ENCODE measurements around the gene ATN1. TPM values are rescaled to one million over a fixed set of nuclear protein-coding genes. Genes with fewer than 3 reads are reported as not detected.

Gene ATN1
- polyA plus RNA-seq, 1 experiment = 15.9 TPM

GRCh38 chr12:6951551-6952120, 23.9 kb downstream of the ATN1 start:
- no peak overlapping the region for H3K4me3 ChIP-seq (ENCODE audit: low read depth, low read length)
- peaks cover under 1% of the 10 kb centered on the region for H3K36me3 ChIP-seq (ENCODE audit: control insufficient read depth, insufficient read depth, low read length)
- ChIA-PET POLR2A (no interaction called here), CTCF (interaction anchor here (0.6 to 1.6 kb wide), 2 partner anchors 10 kb away, joined by 4 to 7 read pairs; no protein-coding TSS in a partner anchor)
- no peaks in the 10 kb centered on the region for H3K27me3 ChIP-seq (ENCODE audit: control insufficient read depth, insufficient read depth, low read length)
- no peak for DNase-seq (ENCODE audit: low read depth)
- TF ChIP-seq CTCF (IDR thresholded peaks at IDR 0.05; ENCODE audit: insufficient read depth, low read depth, low read length) = no peak

- Histone ChIP-seq H3K27me3 (ENCODE audit: control insufficient read depth, insufficient read depth, low read length) (no peaks in the 10 kb centered on the region), H3K36me3 (ENCODE audit: control insufficient read depth, insufficient read depth, low read length) (no peaks in the 10 kb centered on the region), H3K4me3 (ENCODE audit: low read depth, low read length) (no peak overlapping the region)
- no peak for DNase-seq (ENCODE audit: low read depth)
- ChIA-PET CTCF (interaction anchor here (1.0 to 1.6 kb wide), 3 partner anchors 9 to 80 kb away, joined by 3 to 7 read pairs (median 3); partner anchors contain the start of genes C12orf57 and RNU7-1), POLR2A (no interaction called here)
- TF ChIP-seq CTCF (IDR thresholded peaks at IDR 0.05; ENCODE audit: insufficient read depth, low read depth, low read length) = no peak
Measured at GRCh38 chr12:6952121-6952862, 24.5 kb downstream of the ATN1 start.

- ChIA-PET CTCF (interaction anchor here (0.9 to 1.6 kb wide), 4 partner anchors 9 to 80 kb away, joined by 3 to 7 read pairs (median 3); partner anchors contain the start of genes C12orf57 and RNU7-1), POLR2A (no interaction called here)
- Histone ChIP-seq H3K27me3 (ENCODE audit: control insufficient read depth, insufficient read depth, low read length) (no peaks in the 10 kb centered on the region), H3K4me3 (ENCODE audit: low read depth, low read length) (no peak overlapping the region), H3K36me3 (ENCODE audit: control insufficient read depth, insufficient read depth, low read length) (no peaks in the 10 kb centered on the region)
- DNase-seq (ENCODE audit: low read depth) = no peak
- TF ChIP-seq CTCF (IDR thresholded peaks at IDR 0.05; ENCODE audit: insufficient read depth, low read depth, low read length) = no peak
Measured at GRCh38 chr12:6952863-6953441, 25.2 kb downstream of the ATN1 start.

GRCh38 chr12:6953442-6954315, 25.9 kb downstream of the ATN1 start:
- Histone ChIP-seq H3K27me3 (ENCODE audit: control insufficient read depth, insufficient read depth, low read length) (no peaks in the 10 kb centered on the region), H3K4me3 (ENCODE audit: low read depth, low read length) (no peak overlapping the region), H3K36me3 (ENCODE audit: control insufficient read depth, insufficient read depth, low read length) (no peaks in the 10 kb centered on the region)
- ChIA-PET POLR2A (no interaction called here), CTCF (interaction anchor here (0.9 to 2.0 kb wide), 6 partner anchors 8 to 81 kb away, joined by 3 to 8 read pairs (median 3); partner anchors contain the start of genes C12orf57 and RNU7-1)
- no peak for TF ChIP-seq CTCF (IDR thresholded peaks at IDR 0.05; ENCODE audit: insufficient read depth, low read depth, low read length)
- DNase-seq (ENCODE audit: low read depth) = no peak
